Ureter (tissue), 1 donor: ENCODE measurements around the gene CCND1. TPM values are rescaled to one million over a fixed set of nuclear protein-coding genes. Genes with fewer than 3 reads are reported as not detected.
A peak's percentile ranks its signal among the peaks of the same experiment; 100 is the strongest.
"Not testable (repeated sequence)": the region's sequence is repeated elsewhere in the genome, so short reads cannot be mapped to it uniquely, and the experiment has no call there.

Experiments
- DNase-seq: peaks from one replicate; pipeline ENCODE4 v3.0.0-alpha.2; 2020; ENCODE audit warnings: low spot score
- total RNA-seq: library from RNA; stranded (reverse); gene quantifications from one replicate; pipeline ENCODE4 v1.2.4, GENCODE V29; 2023
- donor health status: DM: yes; HTN: yes; CAD: no.

CCND1 gene
- total RNA-seq, 1 donor from 2014 or later, result 203 TPM

GRCh38 chr11:69666752-69667536 is 26.0 kb downstream of the CCND1 start:
- no peak for DNase-seq

GRCh38 chr11:69667619-69668604 is 27.0 kb downstream of the CCND1 start:
- DNase-seq, result no peak

GRCh38 chr11:69669486-69669885 is 28.5 kb downstream of the CCND1 start:
- DNase-seq, result no peak

- DNase-seq, result peak; percentile 87
Measured at GRCh38 chr11:69670158-69670845, 29.3 kb downstream of the CCND1 start.

GRCh38 chr11:69671734-69672465 is 30.9 kb downstream of the CCND1 start:
- no peak for DNase-seq

GRCh38 chr11:69674267-69674885 is 33.4 kb downstream of the CCND1 start:
- no peak for DNase-seq

GRCh38 chr11:69674886-69675714 is 34.1 kb downstream of the CCND1 start, which contains the start of gene LTO1:
TSS of gene LTO1 (minus strand) at chr11:69675353. CDS start at chr11:69675239, 114 bp downstream.
- DNase-seq, result peak; percentile 96

- no peak for DNase-seq
Measured at GRCh38 chr11:69677749-69678148, 36.8 kb downstream of the CCND1 start.

- DNase-seq, result no peak
Measured at GRCh38 chr11:69680688-69681087, 39.7 kb downstream of the CCND1 start.

- DNase-seq, result no peak
Measured at GRCh38 chr11:69682221-69682620, 41.3 kb downstream of the CCND1 start.

- no peak for DNase-seq
Measured at GRCh38 chr11:69682681-69683326, 41.8 kb downstream of the CCND1 start.

- DNase-seq, result no peak
Measured at GRCh38 chr11:69683764-69684333, 42.9 kb downstream of the CCND1 start.

- no peak for DNase-seq
Measured at GRCh38 chr11:69684651-69685050, 43.7 kb downstream of the CCND1 start.

- no peak for DNase-seq
Measured at GRCh38 chr11:69685348-69685747, 44.4 kb downstream of the CCND1 start.

GRCh38 chr11:69686452-69686851 is 45.5 kb downstream of the CCND1 start:
- DNase-seq, result no peak

- DNase-seq, result no peak
Measured at GRCh38 chr11:69686856-69687255, 45.9 kb downstream of the CCND1 start.

GRCh38 chr11:69687969-69688771 is 47.2 kb downstream of the CCND1 start:
- DNase-seq, result not testable (repeated sequence)
